Uterus (tissue), 2 donors: ENCODE results near the gene RNF2.

Source experiments
- CTCF ChIP-seq, 4 experiments: fragments of 200-600 bp in 2 of 4; fragments of 450-650 bp in 2 of 4; sonication (generic) in 2 of 4; IDR thresholded peaks; one replicate each; pipeline ENCODE4 v1.5.1; 2016 to 2019; ENCODE audit warnings: antibody characterized with exemption in 4 of 4, mild to moderate bottlenecking in 2 of 4, moderate library complexity in 1 of 4
- POLR2A ChIP-seq, 2 donors: fragments of 450-650 bp; IDR thresholded peaks; one replicate each; pipeline ENCODE4 v1.6.1; 2016; ENCODE audit warnings: antibody characterized with exemption in 2 of 2, mild to moderate bottlenecking in 1 of 2, moderate library complexity in 1 of 2

- TF ChIP-seq POLR2A (IDR thresholded peaks at IDR 0.05): no peak
- TF ChIP-seq CTCF (IDR thresholded peaks at IDR 0.05): no peak
Observed at GRCh38 chr1:185087746-185088145, 42.4 kb downstream of the RNF2 start.
